ENCODE data around the gene MEGF9.
"Not testable (repeated sequence)": the region's sequence is repeated elsewhere in the genome, so short reads cannot be mapped to it uniquely, and the experiment has no call there.

MEGF9 gene

GRCh38 chr9:120568816-120569215, 145.5 kb downstream of the MEGF9 start:
- no peak for DNase-seq

DNA sequence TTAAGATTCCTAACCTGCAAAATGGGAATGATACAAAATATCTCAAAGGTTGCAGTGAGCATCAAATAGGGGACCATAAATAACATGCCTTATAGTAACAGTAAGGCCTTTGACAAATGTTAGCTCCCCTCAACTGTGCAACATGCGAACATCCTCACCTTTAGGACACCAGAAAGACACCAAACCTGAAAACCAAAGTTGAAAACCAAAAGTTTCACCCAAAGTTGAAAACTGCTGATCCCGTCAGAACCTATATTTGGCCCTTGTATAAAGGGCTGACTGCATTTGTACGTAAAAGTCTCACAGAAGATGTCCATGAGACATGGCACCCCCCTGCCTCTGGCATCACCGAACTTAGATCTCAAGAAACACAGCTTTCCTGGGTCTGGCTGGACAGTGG, 146.4 kb downstream of the MEGF9 start:
- DNase-seq: no peak

- DNase-seq: no peak
Measured at GRCh38 chr9:120567081-120567480, 147.2 kb downstream of the MEGF9 start.

GRCh38 chr9:120564589-120564988, 149.7 kb downstream of the MEGF9 start:
- DNase-seq: no peak

GRCh38 chr9:120562861-120563443, 151.3 kb downstream of the MEGF9 start:
- no peak for DNase-seq

DNA sequence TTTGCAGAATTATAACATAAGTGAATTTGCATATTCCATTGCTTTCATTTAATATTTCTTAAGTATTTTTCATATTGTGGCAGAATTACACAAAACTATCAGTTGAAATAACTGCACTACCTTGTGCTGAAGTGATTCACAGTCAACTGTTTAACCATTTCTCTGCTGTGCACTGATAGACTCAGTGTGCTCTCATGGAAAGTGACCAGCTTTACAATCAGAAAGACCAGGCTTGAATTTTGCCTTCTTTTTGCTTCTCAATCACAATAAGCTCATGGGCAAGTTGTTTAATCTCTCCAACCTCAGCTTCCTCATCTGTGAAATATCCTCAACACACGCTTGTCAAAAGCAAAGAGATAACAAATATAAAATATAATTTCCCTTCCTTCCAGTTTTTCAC, 152.6 kb downstream of the MEGF9 start:
- DNase-seq: no peak

DNA sequence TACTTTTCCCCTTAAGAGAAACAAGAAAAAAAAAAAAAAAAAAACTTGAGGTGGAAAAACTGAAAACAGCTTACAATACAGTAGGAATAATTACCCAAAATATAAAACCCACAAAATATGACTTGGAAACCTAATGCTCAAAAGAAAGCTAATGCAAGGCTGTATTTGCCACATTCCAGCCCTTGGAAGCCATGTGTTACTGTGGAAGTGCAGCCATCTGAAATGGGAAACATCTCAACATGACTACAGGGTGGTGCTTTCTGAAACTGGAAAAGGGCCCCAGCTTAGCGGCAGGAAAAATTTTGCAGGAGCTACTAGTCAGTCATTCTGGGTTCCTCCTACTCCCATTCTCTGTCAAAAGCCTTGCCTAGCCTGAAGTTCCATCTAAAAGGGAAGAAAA, 154.7 kb downstream of the MEGF9 start:
- DNase-seq: no peak

DNA sequence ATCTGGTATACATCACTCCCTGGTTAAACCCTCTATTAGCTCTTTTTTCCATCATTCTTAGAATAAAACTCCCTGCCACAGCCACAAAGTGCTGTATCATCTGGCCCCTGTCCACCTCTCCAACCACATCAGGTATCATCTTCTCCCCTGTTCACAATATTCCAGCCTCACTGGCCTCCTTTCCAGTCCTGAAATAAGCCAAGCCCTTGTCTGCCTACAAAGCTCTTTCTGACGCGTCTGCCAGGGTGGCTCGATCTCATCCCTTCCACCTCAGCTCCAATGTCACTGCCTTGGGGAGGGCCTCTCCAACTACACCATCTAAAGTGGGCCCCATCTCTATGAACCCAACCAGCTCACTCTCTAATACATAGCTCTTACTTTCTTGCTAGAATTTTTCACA, 155.8 kb downstream of the MEGF9 start:
- no peak for DNase-seq

DNA sequence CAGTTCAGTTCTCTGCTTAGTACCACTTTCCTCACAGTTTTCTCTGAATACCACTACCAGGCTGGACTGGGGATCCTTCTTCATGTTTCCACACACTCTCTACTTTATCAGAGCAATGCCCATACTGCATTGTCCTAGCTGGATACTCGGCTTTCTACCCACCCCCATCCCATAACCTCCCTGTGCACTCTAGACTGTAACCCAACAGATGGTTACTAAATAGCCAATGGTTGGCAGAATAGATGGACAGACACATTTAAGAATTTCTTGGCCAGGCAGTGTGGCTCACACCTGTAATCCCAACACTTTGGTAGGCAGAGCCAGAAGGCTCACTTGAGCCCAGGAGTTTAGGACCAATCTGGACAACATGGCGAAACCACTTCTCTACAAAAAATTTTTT, 157.1 kb downstream of the MEGF9 start:
- no peak for DNase-seq

- no peak for DNase-seq
Measured at GRCh38 chr9:120556775-120557174, 157.5 kb downstream of the MEGF9 start.

GRCh38 chr9:120555839-120556238, 158.4 kb downstream of the MEGF9 start:
- DNase-seq: no peak

- DNase-seq: not testable (repeated sequence)
Measured at GRCh38 chr9:120552210-120552704, 162.0 kb downstream of the MEGF9 start.
